T47D (cell line): ENCODE data around the gene KCNIP3.
"Not testable (repeated sequence)": the region's sequence is repeated elsewhere in the genome, so short reads cannot be mapped to it uniquely, and the experiment has no call there.

ENCODE experiments used
- DNase-seq, 2 experiments: peaks; one replicate each; pipeline versions ENCODE4 v3.0.0 to v3.0.0-alpha.2; 2011 to 2012; ENCODE audit warnings: low read depth in 1 of 2, low spot score in 1 of 2
- JUND ChIP-seq: IDR thresholded peaks from 2 replicates; pipeline ENCODE4 v1.6.1; 2012; ENCODE audit warnings: low read depth
- in situ Hi-C: cut with HindIII; loops from 2 replicates; pipeline ENCODE4 v1.10.0; 2016; ENCODE audit warnings: low sequenced_read_pairs, low pct_unique_long_range_greater_than_20kb

KCNIP3 gene

GRCh38 chr2:95390272-95390880 is 93.2 kb downstream of the KCNIP3 start:
- no peak for TF ChIP-seq JUND
- in situ Hi-C loops: no loop called here
- DNase-seq: no peak

- no peak for TF ChIP-seq JUND
- DNase-seq: no peak
- in situ Hi-C loops: no loop called here
Measured at GRCh38 chr2:95390881-95391321, 93.8 kb downstream of the KCNIP3 start.

- in situ Hi-C loops: no loop called here
- no peak for DNase-seq
- no peak for TF ChIP-seq JUND
Measured at GRCh38 chr2:95391641-95392310, 94.6 kb downstream of the KCNIP3 start.

GRCh38 chr2:95392320-95392719 is 95.2 kb downstream of the KCNIP3 start:
- no peak for DNase-seq
- in situ Hi-C loops: no loop called here
- no peak for TF ChIP-seq JUND

GRCh38 chr2:95392730-95393455 is 95.7 kb downstream of the KCNIP3 start:
- TF ChIP-seq JUND: no peak
- DNase-seq: no peak
- in situ Hi-C loops: no loop called here

GRCh38 chr2:95393901-95394300 is 96.8 kb downstream of the KCNIP3 start:
- in situ Hi-C loops: no loop called here
- no peak for DNase-seq
- TF ChIP-seq JUND: no peak

- TF ChIP-seq JUND: no peak
- DNase-seq: no peak
- in situ Hi-C loops: no loop called here
Measured at GRCh38 chr2:95399061-95399460, 101.9 kb downstream of the KCNIP3 start.

- DNase-seq: no peak
- in situ Hi-C loops: no loop called here
- TF ChIP-seq JUND: no peak
Measured at GRCh38 chr2:95401480-95401879, 104.3 kb downstream of the KCNIP3 start.

GRCh38 chr2:95402004-95402369 is 104.8 kb downstream of the KCNIP3 start:
- in situ Hi-C loops: not testable (repeated sequence)
- DNase-seq: peak in 1 of 2 experiments; percentile 19

- peak; percentile 90 to 92 for DNase-seq
- no peak for TF ChIP-seq JUND
- in situ Hi-C loops: no loop called here
Measured at GRCh38 chr2:95402370-95403203, 105.4 kb downstream of the KCNIP3 start, which contains the start of gene FAHD2A. Gene FAHD2A (plus strand): TSS chr2:95402708. CDS start chr2:95405559, 2,851 bp downstream.

- DNase-seq: peak in 1 of 2 experiments; percentile 22
- in situ Hi-C loops: not testable (repeated sequence)
Measured at GRCh38 chr2:95403204-95403721, 106.1 kb downstream of the KCNIP3 start.

- in situ Hi-C loops, DNase-seq: not testable (repeated sequence)
Measured at GRCh38 chr2:95403824-95404223, 106.7 kb downstream of the KCNIP3 start.

GRCh38 chr2:95404676-95405075 is 107.5 kb downstream of the KCNIP3 start:
- DNase-seq, in situ Hi-C loops: not testable (repeated sequence)

- DNase-seq, in situ Hi-C loops: not testable (repeated sequence)
Measured at GRCh38 chr2:95411239-95411638, 114.1 kb downstream of the KCNIP3 start.

- peak; percentile 14 to 64 for DNase-seq
- in situ Hi-C loops: not testable (repeated sequence)
Measured at GRCh38 chr2:95414015-95414594, 117.0 kb downstream of the KCNIP3 start.

GRCh38 chr2:95415138-95415537 is 118.0 kb downstream of the KCNIP3 start:
- DNase-seq, in situ Hi-C loops: not testable (repeated sequence)

- DNase-seq, in situ Hi-C loops: not testable (repeated sequence)
Measured at GRCh38 chr2:95415561-95415960, 118.4 kb downstream of the KCNIP3 start.
